ENCODE data around the gene TMED6.
"Not testable (repeated sequence)": the region's sequence is repeated elsewhere in the genome, so short reads cannot be mapped to it uniquely, and the experiment has no call there.

TMED6 gene

DNA sequence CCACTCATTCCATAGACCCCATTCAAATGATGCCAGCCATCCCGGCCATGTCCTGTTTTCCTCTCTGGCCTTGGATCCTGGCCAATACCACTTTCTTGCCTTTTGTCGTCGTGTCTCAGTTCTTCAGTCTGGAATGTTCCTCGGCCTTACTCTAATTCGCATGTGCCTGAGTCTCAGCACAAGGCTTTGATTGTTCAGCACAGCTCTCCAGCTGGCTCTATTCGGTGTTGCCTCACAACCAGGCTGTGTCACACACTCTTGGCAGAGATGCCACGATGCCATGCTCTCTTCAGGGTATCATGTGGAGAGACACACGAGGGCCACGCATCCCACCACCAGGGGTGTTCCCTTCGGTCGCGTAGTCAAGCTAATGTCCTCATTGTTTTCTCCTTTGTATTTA, 42.3 kb downstream of the TMED6 start:
- no peaks in the 10 kb centered on the region for H3K9me3 Mint-ChIP-seq
- H3K27me3 Mint-ChIP-seq = no peaks in the 10 kb centered on the region
- peaks cover 16% of the 10 kb centered on the region for H3K36me3 Mint-ChIP-seq (ENCODE audit: low read depth)
- H3K4me3 Mint-ChIP-seq = no peak overlapping the region
- H3K27ac Mint-ChIP-seq = no peak overlapping the region
- peaks cover 23% of the 10 kb centered on the region for H3K4me1 Mint-ChIP-seq (ENCODE audit: low read depth)

GRCh38 chr16:69307856-69308255, 43.7 kb downstream of the TMED6 start:
- peaks cover 4% of the 10 kb centered on the region for H3K36me3 Mint-ChIP-seq (ENCODE audit: low read depth)
- H3K27me3 Mint-ChIP-seq = no peaks in the 10 kb centered on the region
- H3K27ac Mint-ChIP-seq = no peak overlapping the region
- H3K9me3 Mint-ChIP-seq = no peaks in the 10 kb centered on the region
- no peak overlapping the region for H3K4me3 Mint-ChIP-seq
- H3K4me1 Mint-ChIP-seq (ENCODE audit: low read depth) = peaks cover 12% of the 10 kb centered on the region

- H3K27ac Mint-ChIP-seq = no peak overlapping the region
- peaks cover 8% of the 10 kb centered on the region for H3K4me1 Mint-ChIP-seq (ENCODE audit: low read depth)
- no peaks in the 10 kb centered on the region for H3K27me3 Mint-ChIP-seq
- H3K4me3 Mint-ChIP-seq = no peak overlapping the region
- peaks cover 2% of the 10 kb centered on the region for H3K36me3 Mint-ChIP-seq (ENCODE audit: low read depth)
- H3K9me3 Mint-ChIP-seq = no peaks in the 10 kb centered on the region
Measured at GRCh38 chr16:69307091-69307490, 44.5 kb downstream of the TMED6 start.

- no peaks in the 10 kb centered on the region for H3K9me3 Mint-ChIP-seq
- H3K36me3 Mint-ChIP-seq (ENCODE audit: low read depth) = peaks cover 5% of the 10 kb centered on the region
- H3K27me3 Mint-ChIP-seq = no peaks in the 10 kb centered on the region
- peaks cover 6% of the 10 kb centered on the region for H3K4me1 Mint-ChIP-seq (ENCODE audit: low read depth)
- H3K4me3 Mint-ChIP-seq = no peak overlapping the region
- H3K27ac Mint-ChIP-seq = no peak overlapping the region
Measured at GRCh38 chr16:69306031-69306430, 45.6 kb downstream of the TMED6 start.

DNA sequence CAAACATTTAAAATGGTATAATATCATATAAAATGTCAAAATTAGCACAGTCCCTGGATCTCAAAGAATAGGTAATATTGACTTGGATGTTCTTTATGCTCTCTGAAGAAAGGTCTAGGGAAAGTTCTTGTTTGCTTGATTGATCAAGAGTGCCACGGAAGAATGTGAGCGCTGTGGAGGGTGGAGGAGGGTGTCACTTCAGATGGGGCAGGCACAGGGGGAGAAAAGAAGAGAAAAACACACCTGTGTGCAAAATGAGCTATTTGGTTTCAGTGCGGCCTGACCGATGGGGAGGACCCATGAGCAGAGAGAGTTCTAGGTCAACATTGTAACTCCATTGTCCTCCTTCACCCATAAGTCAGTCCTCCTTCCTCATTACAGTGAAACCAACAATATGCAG, 49.3 kb downstream of the TMED6 start:
- Mint-ChIP-seq H3K4me1 (ENCODE audit: low read depth) (no peaks in the 10 kb centered on the region), H3K9me3 (no peaks in the 10 kb centered on the region), H3K27ac (no peak overlapping the region)

DNA sequence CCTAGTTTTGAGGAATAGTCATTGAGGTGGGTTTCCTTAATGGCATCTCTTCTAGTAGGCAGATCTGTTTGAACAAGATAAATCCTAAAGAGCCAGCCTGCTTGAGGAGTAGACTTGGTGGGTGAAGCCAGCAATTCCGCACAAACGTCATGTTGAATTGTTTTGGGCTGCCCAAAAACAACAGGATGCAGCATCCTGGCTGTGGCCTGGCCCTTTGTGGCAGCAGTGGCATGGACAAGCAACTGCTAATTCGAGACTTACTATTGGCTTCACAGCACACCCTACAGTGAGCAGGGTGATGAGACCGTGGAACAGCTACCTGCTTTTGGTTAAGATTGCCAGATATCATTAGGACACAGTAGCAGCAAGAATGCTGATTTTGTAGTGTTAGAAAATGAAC, 49.7 kb downstream of the TMED6 start:
- H3K27ac Mint-ChIP-seq = no peak overlapping the region
- H3K4me3 Mint-ChIP-seq = no peak overlapping the region
- peaks cover 10% of the 10 kb centered on the region for H3K36me3 Mint-ChIP-seq (ENCODE audit: low read depth)
- no peaks in the 10 kb centered on the region for H3K4me1 Mint-ChIP-seq (ENCODE audit: low read depth)
- no peaks in the 10 kb centered on the region for H3K9me3 Mint-ChIP-seq
- H3K27me3 Mint-ChIP-seq = no peaks in the 10 kb centered on the region

More for the DNA sequence above, 49.3 kb downstream of the TMED6 start:
- H3K4me3 Mint-ChIP-seq = no peak overlapping the region
- H3K36me3 Mint-ChIP-seq (ENCODE audit: low read depth) = peaks cover 10% of the 10 kb centered on the region
- no peaks in the 10 kb centered on the region for H3K27me3 Mint-ChIP-seq

DNA sequence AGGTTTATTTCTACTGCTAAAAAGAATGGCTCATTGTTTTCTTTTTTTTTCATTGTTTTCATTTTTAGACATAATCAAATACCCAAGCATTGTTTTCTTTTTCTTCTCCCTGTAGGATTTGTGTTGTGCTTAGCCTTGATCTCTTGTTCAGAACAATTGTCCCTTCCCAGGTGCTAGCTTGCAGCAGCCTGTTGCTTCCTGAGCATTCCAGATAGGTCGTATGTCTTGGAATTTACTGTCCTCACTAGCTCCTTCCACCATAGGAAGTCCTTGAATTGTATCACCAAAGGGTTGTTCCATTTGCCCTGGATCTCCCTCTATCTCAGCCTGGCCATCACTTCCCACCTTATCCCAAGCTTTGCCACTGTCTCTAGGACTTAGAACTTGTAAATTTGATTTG, 50.4 kb downstream of the TMED6 start:
- Mint-ChIP-seq H3K36me3 (ENCODE audit: low read depth) (peaks cover 10% of the 10 kb centered on the region), H3K27me3 (no peaks in the 10 kb centered on the region), H3K27ac (no peak overlapping the region), H3K4me1 (ENCODE audit: low read depth) (no peaks in the 10 kb centered on the region), H3K4me3 (no peak overlapping the region), H3K9me3 (no peaks in the 10 kb centered on the region)

DNA sequence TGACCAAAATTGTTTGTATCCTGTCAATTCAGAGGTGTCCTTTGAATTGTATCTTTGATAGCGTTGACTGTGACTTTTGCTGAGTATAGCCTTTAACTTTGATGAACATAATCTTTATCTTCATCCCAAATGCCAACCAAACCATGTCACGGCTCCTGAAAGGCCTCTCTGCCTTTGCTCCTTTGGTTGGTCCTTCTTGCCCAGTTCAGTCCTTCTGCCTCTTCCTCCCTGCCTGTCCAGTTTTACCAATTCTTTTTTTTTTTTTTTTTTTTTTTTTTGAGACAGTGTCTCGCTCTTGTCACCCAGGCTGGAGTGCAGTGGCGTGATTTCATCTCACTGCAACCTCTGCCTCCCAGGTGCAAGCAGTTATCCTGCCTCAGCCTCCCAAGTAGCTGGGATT, 53.3 kb downstream of the TMED6 start:
- Mint-ChIP-seq H3K4me3 (no peak overlapping the region), H3K9me3 (no peaks in the 10 kb centered on the region), H3K36me3 (ENCODE audit: low read depth) (peaks cover 10% of the 10 kb centered on the region), H3K4me1 (ENCODE audit: low read depth) (peaks cover 4% of the 10 kb centered on the region), H3K27ac (no peak overlapping the region), H3K27me3 (no peaks in the 10 kb centered on the region)

DNA sequence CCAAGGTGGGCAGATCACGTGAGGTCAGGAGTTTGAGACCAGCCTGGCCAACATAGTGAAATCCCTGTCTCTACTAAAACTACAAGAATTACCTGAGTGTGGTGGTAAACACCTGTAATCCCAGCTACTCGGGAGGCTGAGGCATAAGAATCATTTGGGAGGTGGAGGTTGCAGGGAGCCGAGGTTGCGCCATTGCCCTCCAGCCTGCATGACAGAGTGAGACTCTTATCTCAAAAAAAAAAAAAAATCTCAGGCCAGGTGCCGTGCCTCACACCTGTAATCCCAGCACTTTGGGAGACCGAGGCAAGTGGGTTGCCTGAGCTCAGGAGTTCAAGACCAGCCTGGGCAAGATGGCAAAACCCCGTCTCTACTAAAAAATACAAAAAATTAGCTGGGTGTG, 54.8 kb downstream of the TMED6 start:
- H3K4me1 Mint-ChIP-seq (ENCODE audit: low read depth); H3K27me3 Mint-ChIP-seq; H3K4me3 Mint-ChIP-seq; H3K27ac Mint-ChIP-seq; H3K9me3 Mint-ChIP-seq: not testable (repeated sequence)
- peaks cover 10% of the 10 kb centered on the region for H3K36me3 Mint-ChIP-seq (ENCODE audit: low read depth)

GRCh38 chr16:69294051-69294450, 57.5 kb downstream of the TMED6 start:
- no peaks in the 10 kb centered on the region for H3K27me3 Mint-ChIP-seq
- H3K4me1 Mint-ChIP-seq (ENCODE audit: low read depth) = peaks cover 6% of the 10 kb centered on the region
- H3K4me3 Mint-ChIP-seq = no peak overlapping the region
- no peaks in the 10 kb centered on the region for H3K36me3 Mint-ChIP-seq (ENCODE audit: low read depth)
- H3K9me3 Mint-ChIP-seq = no peaks in the 10 kb centered on the region
- no peak overlapping the region for H3K27ac Mint-ChIP-seq

DNA sequence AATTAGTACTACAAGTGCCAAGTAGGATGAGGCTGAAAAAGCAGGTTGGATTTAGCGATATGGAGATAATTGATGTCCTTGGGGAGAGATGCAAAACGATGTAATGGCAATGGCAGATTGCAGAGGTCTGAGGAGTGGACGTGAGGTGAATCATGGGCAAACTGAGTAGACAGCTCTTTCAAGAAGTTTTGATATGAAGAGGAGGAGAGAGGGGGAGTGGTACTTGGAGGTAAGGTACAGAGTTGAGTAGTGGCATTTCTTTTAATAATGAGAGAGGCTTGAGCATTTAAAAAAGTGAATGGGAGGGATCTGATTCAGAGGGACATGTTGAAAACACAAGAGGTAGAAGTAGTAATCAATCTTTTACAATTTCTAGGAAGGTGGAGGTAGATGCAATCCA, 58.2 kb downstream of the TMED6 start:
- Mint-ChIP-seq H3K4me3 (no peak overlapping the region), H3K4me1 (ENCODE audit: low read depth) (peaks cover 6% of the 10 kb centered on the region), H3K27ac (peak overlapping the region; percentile 75), H3K36me3 (ENCODE audit: low read depth) (no peaks in the 10 kb centered on the region), H3K9me3 (no peaks in the 10 kb centered on the region), H3K27me3 (no peaks in the 10 kb centered on the region)
